CD4-positive, alpha-beta memory T cell (primary cell): ENCODE data around the gene VWA5B2. TPM values are rescaled to one million over a fixed set of nuclear protein-coding genes. Genes with fewer than 3 reads are reported as not detected.
A peak's percentile ranks its signal among the peaks of the same experiment; 100 is the strongest.

Source experiments
- CTCF ChIA-PET: fragments of 350-600 bp; sonication (Branson Sonifier 250); formaldehyde crosslinking; loops from one replicate; lab custom pipeline; 2021; ENCODE audit warnings: inconsistent platforms; ENCODE audit not compliant: partially characterized antibody; lab: Charles Lee
- POLR2A ChIA-PET: fragments of 350-600 bp; sonication (Branson Sonifier 250); formaldehyde crosslinking; loops from one replicate; lab custom pipeline; 2021; ENCODE audit not compliant: partially characterized antibody; lab: Charles Lee
- DNase-seq, 5 donors: peaks; one replicate each; pipeline versions ENCODE4 v3.0.0 to v3.0.0-alpha.2; 2020 to 2022; ENCODE audit warnings: mixed read lengths in 1 of 5
- H3K27ac ChIP-seq: one replicate; pipeline ENCODE4 v1.7.0; 2013; ENCODE audit warnings: low read depth, low read length
- H3K27me3 ChIP-seq: 2 replicates; pipeline ENCODE4 v1.7.0; 2013; ENCODE audit warnings: mild to moderate bottlenecking, low read length, moderate library complexity; ENCODE audit not compliant: insufficient read depth
- H3K36me3 ChIP-seq: 2 replicates; pipeline ENCODE4 v1.7.0; 2013; ENCODE audit warnings: mild to moderate bottlenecking, low read length, moderate library complexity; ENCODE audit not compliant: insufficient read depth
- H3K4me1 ChIP-seq: 2 replicates; pipeline ENCODE4 v1.7.0; 2013; ENCODE audit warnings: mild to moderate bottlenecking, low read length, moderate library complexity; ENCODE audit not compliant: insufficient read depth
- H3K4me3 ChIP-seq, 2 donors: one replicate each; pipeline ENCODE4 v1.7.0; 2013; ENCODE audit warnings: low read length in 2 of 2, mild to moderate bottlenecking in 1 of 2
- H3K9me3 ChIP-seq, 2 donors: one replicate each; pipeline ENCODE4 v1.7.0; 2013; ENCODE audit warnings: low read length in 2 of 2, control low read depth in 1 of 2; ENCODE audit not compliant: control insufficient read depth in 1 of 2
- H3K27ac Mint-ChIP-seq, 7 donors: one replicate each; pipeline ENCODE4 v1.8.0; 2020 to 2021; ENCODE audit warnings: mixed read lengths in 7 of 7, mild to moderate bottlenecking in 6 of 7, inconsistent platforms in 3 of 7, moderate library complexity in 3 of 7
- H3K27me3 Mint-ChIP-seq, 2 donors: one replicate each; pipeline ENCODE4 v1.8.0; 2020 to 2021; ENCODE audit warnings: mixed read lengths in 2 of 2
- H3K36me3 Mint-ChIP-seq, 2 donors: one replicate each; pipeline ENCODE4 v1.8.0; 2020 to 2021; ENCODE audit warnings: mixed read lengths in 2 of 2, inconsistent platforms in 1 of 2, mild to moderate bottlenecking in 1 of 2
- H3K4me1 Mint-ChIP-seq, 4 donors: one replicate each; pipeline ENCODE4 v1.8.0; 2020 to 2021; ENCODE audit warnings: mixed read lengths in 4 of 4, mild to moderate bottlenecking in 1 of 4
- H3K4me3 Mint-ChIP-seq, 8 donors: one replicate each; pipeline ENCODE4 v1.8.0; 2020 to 2021; ENCODE audit warnings: mixed read lengths in 8 of 8, mild to moderate bottlenecking in 7 of 8, moderate library complexity in 6 of 8, inconsistent platforms in 3 of 8
- H3K9me3 Mint-ChIP-seq, 8 donors: one replicate each; pipeline ENCODE4 v1.8.0; 2020 to 2021; ENCODE audit warnings: mixed read lengths in 8 of 8, mild to moderate bottlenecking in 5 of 8, inconsistent platforms in 3 of 8, moderate library complexity in 1 of 8
- intact Hi-C: fragments of 100-400 bp; cut with micrococcal nuclease; formaldehyde crosslinking; loops from one replicate; pipeline ENCODE4 v1.15.1; 2023
- polyA plus RNA-seq, 2 donors: library from polyadenylated mRNA; unstranded; fragments of 300-500 nt; fragmentation: Illumina TruSeq; gene quantifications; one replicate each; pipeline ENCODE4 v1.2.3, GENCODE V29; 2021
- total RNA-seq, 2 experiments: library from RNA; stranded (reverse); gene quantifications; one replicate each; pipeline ENCODE4 v1.2.3, GENCODE V29; 2021

VWA5B2 gene
- total RNA-seq: not detected
- polyA plus RNA-seq: under 1 TPM in 1 of 2 donors, not detected in 1; 0.38 TPM

DNA sequence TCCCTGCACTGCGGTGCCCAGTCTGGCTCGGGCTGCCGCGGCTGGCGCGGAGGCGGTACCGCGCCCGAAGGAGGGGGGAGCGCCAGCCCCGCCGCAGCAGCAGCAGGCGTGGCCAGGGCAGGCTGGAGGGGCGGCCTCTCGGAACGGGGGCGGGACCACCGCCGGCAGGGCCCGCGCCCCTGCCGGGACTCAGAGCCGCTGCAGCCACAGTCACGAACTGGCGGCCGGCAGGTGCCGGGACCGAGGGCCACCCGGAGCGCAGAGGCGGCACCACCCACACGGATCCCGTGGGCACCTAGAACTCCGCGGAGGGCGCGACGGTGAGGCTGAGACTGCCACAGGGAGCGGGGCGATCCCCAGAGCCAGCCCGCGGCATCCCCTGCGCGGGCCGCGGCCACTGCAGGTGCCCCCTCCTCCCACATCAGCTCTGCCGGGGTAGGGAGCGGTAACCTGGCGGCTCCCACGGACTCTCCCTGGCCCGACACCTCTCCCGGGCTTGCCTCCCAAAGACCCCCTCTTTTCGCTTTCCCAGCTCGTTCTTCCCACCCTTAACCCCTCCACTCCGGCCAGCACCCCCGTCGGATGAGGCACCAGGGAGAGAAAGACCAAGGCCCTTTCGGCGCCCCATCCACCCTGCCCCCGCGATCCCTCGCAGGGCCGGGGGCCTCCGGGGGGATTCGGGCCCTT is at the start of gene VWA5B2:
TSS of gene VWA5B2 (plus strand) at position 192 of the 687 bp plus-strand sequence. CDS start 944 bp downstream, outside the sequence.
- CTCF ChIA-PET: interaction anchor here (1.0 to 5.4 kb wide), 7 partner anchors 14 to 221 kb away, joined by 3 to 76 read pairs (median 3); partner anchors contain the start of gene EEF1AKMT4
- Histone ChIP-seq H3K4me3 (peak within 1 kb of the TSS; percentile 23 to 51), H3K36me3 (no peaks in the 10 kb centered on the region), H3K27ac (no peak within 1 kb of the TSS), H3K4me1 (peaks cover 11% of the 10 kb centered on the region), H3K27me3 (peaks cover 40% of the 10 kb centered on the region), H3K9me3 (no peaks in the 10 kb centered on the region)
- Mint-ChIP-seq H3K9me3 (peaks cover 0 to 2% (median 0%) of the 10 kb centered on the region in 8 donors), H3K4me3 (peak within 1 kb of the TSS; percentile 53 to 76 (median 66)), H3K27ac (peak within 1 kb of the TSS in 1 of 7 donors; percentile 76), H3K36me3 (no peaks in the 10 kb centered on the region), H3K27me3 (peaks cover 44 to 46% of the 10 kb centered on the region in 2 donors), H3K4me1 (peaks cover 5 to 17% (median 7%) of the 10 kb centered on the region in 4 donors)
- peak; percentile 69 to 77 (median 70) for DNase-seq
- intact Hi-C loops: loop anchor here (5.0 kb wide), 1 partner anchor 42 kb away; the partner anchor contains the start of gene ABCF3
- POLR2A ChIA-PET: interaction anchor here (1.2 kb wide), 1 partner anchor 20 kb away, joined by 4 read pairs; the partner anchor contains the start of gene EEF1AKMT4

DNA sequence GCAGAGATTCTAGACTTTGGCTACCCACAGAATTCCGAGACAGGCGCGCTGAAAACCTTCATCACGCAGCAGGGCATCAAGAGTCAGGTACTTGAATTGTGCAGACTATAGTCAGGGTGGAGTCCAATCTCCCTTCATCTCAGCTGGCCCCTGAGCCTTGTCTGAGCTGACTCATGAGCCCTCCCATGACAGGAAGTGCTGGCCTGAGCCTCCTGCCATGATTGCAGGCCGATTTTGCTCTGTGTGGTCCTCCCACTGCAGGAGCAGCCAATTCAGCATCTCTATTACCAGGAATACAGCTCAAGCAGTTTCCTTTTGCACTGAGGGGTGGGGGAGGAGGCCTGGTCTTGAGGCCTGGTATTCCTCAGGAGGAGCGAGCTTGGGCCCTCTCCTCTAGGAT is 49.2 kb upstream of the VWA5B2 start:
- H3K36me3 ChIP-seq: peaks cover 71% of the 10 kb centered on the region
- Mint-ChIP-seq H3K9me3 (no peaks in the 10 kb centered on the region), H3K4me3 (no peak overlapping the region), H3K4me1 (peaks cover 15 to 37% (median 27%) of the 10 kb centered on the region in 4 donors), H3K27me3 (no peaks in the 10 kb centered on the region), H3K27ac (peak overlapping the region in 2 of 7 donors; percentile 17 to 24), H3K36me3 (peaks cover 43 to 71% of the 10 kb centered on the region in 2 donors)
- H3K27ac ChIP-seq: no peak overlapping the region
- no peak for DNase-seq
- intact Hi-C loops: no loop called here
- ChIA-PET POLR2A (no interaction called here), CTCF (interaction anchor here (0.6 to 2.0 kb wide), 6 partner anchors 44 to 235 kb away, joined by 3 to 7 read pairs (median 4); partner anchors contain the start of genes ABCC5 and EEF1AKMT4)
- peaks cover 37% of the 10 kb centered on the region for H3K4me1 ChIP-seq
- no peaks in the 10 kb centered on the region for H3K9me3 ChIP-seq
- no peaks in the 10 kb centered on the region for H3K27me3 ChIP-seq
- no peak overlapping the region for H3K4me3 ChIP-seq

GRCh38 chr3:184181596-184181995 is 47.8 kb upstream of the VWA5B2 start:
- Histone ChIP-seq H3K4me3 (no peak overlapping the region), H3K9me3 (no peaks in the 10 kb centered on the region), H3K27me3 (no peaks in the 10 kb centered on the region), H3K4me1 (peaks cover 32% of the 10 kb centered on the region), H3K36me3 (peaks cover 71% of the 10 kb centered on the region), H3K27ac (no peak overlapping the region)
- Mint-ChIP-seq H3K4me3 (no peak overlapping the region), H3K4me1 (peaks cover 14 to 35% (median 24%) of the 10 kb centered on the region in 4 donors), H3K27me3 (no peaks in the 10 kb centered on the region), H3K27ac (no peak overlapping the region), H3K9me3 (no peaks in the 10 kb centered on the region), H3K36me3 (peaks cover 46 to 74% of the 10 kb centered on the region in 2 donors)
- intact Hi-C loops: no loop called here
- ChIA-PET CTCF (interaction anchor here (2.0 kb wide), 1 partner anchor 69 kb away, joined by 7 read pairs; the partner anchor contains the start of gene EEF1AKMT4), POLR2A (interaction anchor here (1.0 kb wide), 1 partner anchor 68 kb away, joined by 3 read pairs; the partner anchor contains the start of gene EEF1AKMT4)
- no peak for DNase-seq

GRCh38 chr3:184183679-184184078 is 45.7 kb upstream of the VWA5B2 start:
- intact Hi-C loops: no loop called here
- H3K4me1 ChIP-seq: peaks cover 30% of the 10 kb centered on the region
- H3K36me3 ChIP-seq: peaks cover 63% of the 10 kb centered on the region
- Mint-ChIP-seq H3K36me3 (peaks cover 49 to 81% of the 10 kb centered on the region in 2 donors), H3K4me3 (no peak overlapping the region), H3K27ac (no peak overlapping the region), H3K9me3 (no peaks in the 10 kb centered on the region), H3K27me3 (no peaks in the 10 kb centered on the region), H3K4me1 (peaks cover 22 to 40% (median 31%) of the 10 kb centered on the region in 4 donors)
- CTCF ChIA-PET: interaction anchor here (1.1 kb wide), 1 partner anchor 38 kb away, joined by 3 read pairs; no protein-coding TSS in a partner anchor
- no peak for DNase-seq
- no peaks in the 10 kb centered on the region for H3K9me3 ChIP-seq
- POLR2A ChIA-PET: interaction anchor here (1.5 kb wide), 1 partner anchor 9 kb away, joined by 10 read pairs; no protein-coding TSS in a partner anchor
- H3K4me3 ChIP-seq: no peak overlapping the region
- no peaks in the 10 kb centered on the region for H3K27me3 ChIP-seq
- no peak overlapping the region for H3K27ac ChIP-seq

DNA sequence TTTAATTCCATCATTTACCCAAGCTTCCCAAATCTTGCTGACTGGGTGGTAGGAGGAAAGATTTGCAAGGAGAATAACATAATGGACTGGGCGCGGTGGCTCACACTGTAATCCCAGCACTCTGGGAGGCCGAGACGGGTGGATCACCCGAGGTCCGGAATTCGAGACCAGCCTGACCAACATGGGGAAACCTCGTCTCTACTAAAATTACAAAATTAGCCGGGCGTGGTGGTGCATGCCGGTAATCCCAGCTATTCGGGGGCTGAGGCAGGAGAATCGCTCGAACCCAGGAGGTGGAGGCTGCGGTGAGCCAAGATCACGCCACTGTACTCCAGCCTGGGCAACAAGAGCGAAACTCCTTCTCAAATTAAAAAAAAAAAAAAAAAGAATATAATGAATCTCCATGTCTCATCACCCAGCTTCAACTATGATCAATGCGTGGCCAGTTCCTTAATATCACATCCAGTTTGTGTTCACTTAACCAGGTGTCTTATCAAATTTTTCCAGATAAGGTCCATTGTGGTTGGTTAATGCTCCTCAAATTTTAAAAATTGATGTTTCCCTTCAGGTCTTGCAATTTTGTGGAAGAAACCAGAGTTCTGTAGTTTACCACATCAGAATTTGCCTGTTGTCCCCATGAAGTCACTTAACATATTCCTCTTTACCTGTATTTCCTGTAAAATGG is 44.7 kb upstream of the VWA5B2 start:
- Mint-ChIP-seq H3K27ac (peak overlapping the region in 6 of 7 donors; percentile 24 to 98 (median 93)), H3K4me1 (peaks cover 26 to 41% (median 34%) of the 10 kb centered on the region in 4 donors), H3K4me3 (peak overlapping the region in 6 of 8 donors; percentile 73 to 99 (median 98)), H3K27me3 (no peaks in the 10 kb centered on the region), H3K9me3 (no peaks in the 10 kb centered on the region), H3K36me3 (peaks cover 41 to 81% of the 10 kb centered on the region in 2 donors)
- Histone ChIP-seq H3K27me3 (no peaks in the 10 kb centered on the region), H3K4me1 (peaks cover 30% of the 10 kb centered on the region), H3K27ac (no peak overlapping the region), H3K4me3 (no peak overlapping the region), H3K36me3 (peaks cover 63% of the 10 kb centered on the region), H3K9me3 (no peaks in the 10 kb centered on the region)
- intact Hi-C loops: loop anchor here (1.0 to 5.0 kb wide), 6 partner anchors 10 to 547 kb away; partner anchors contain the start of genes ABCC5, AP2M1, CLCN2 and EIF2B5
- DNase-seq: no peak
- ChIA-PET CTCF (interaction anchor here (1.1 kb wide), 1 partner anchor 37 kb away, joined by 3 read pairs; no protein-coding TSS in a partner anchor), POLR2A (interaction anchor here (0.6 to 2.4 kb wide), 8 partner anchors 8 to 706 kb away, joined by 3 to 26 read pairs (median 7); partner anchors contain the start of genes AP2M1 and EIF2B5)

- H3K4me3 ChIP-seq: peak overlapping the region; percentile 87 to 98
Measured at GRCh38 chr3:184185461-184186183, 43.8 kb upstream of the VWA5B2 start.

More at GRCh38 chr3:184185461-184186183, 43.8 kb upstream of the VWA5B2 start:
- intact Hi-C loops: loop anchor here (1.0 to 5.0 kb wide), 9 partner anchors 11 to 548 kb away; partner anchors contain the start of genes ABCC5, AP2M1, CLCN2 and EEF1AKMT4
- Mint-ChIP-seq H3K27me3 (no peaks in the 10 kb centered on the region), H3K4me1 (peaks cover 26 to 47% (median 36%) of the 10 kb centered on the region in 4 donors), H3K9me3 (no peaks in the 10 kb centered on the region), H3K36me3 (peaks cover 44 to 83% of the 10 kb centered on the region in 2 donors), H3K4me3 (peak overlapping the region; percentile 98 to 99 (median 98)), H3K27ac (peak overlapping the region; percentile 92 to 99 (median 97))
- DNase-seq: peak; percentile 98 to 100 (median 99)
- POLR2A ChIA-PET: interaction anchor here (0.6 to 2.4 kb wide), 8 partner anchors 9 to 707 kb away, joined by 3 to 26 read pairs (median 6); partner anchors contain the start of genes AP2M1, DVL3 and EIF2B5
- peaks cover 30% of the 10 kb centered on the region for H3K4me1 ChIP-seq
- CTCF ChIA-PET: interaction anchor here (0.9 to 1.0 kb wide), 2 partner anchors 11 to 15 kb away, joined by 3 read pairs; partner anchors contain the start of gene AP2M1
- H3K36me3 ChIP-seq: peaks cover 62% of the 10 kb centered on the region
- H3K27me3 ChIP-seq: no peaks in the 10 kb centered on the region
- peak overlapping the region; percentile 80 for H3K27ac ChIP-seq
- no peaks in the 10 kb centered on the region for H3K9me3 ChIP-seq
